ENCODE measurements around the gene B9D1.

GRCh38 chr17:19319771-19320505 is 42.6 kb downstream of the B9D1 start:
- no peak for TF ChIP-seq CTCF (IDR thresholded peaks at IDR 0.05)
- TF ChIP-seq EP300 (IDR thresholded peaks at IDR 0.05) = no peak

Measured in sigmoid colon (tissue), 4 donors.